Effector CD4-positive, alpha-beta T cell (primary cell): ENCODE results near the gene SLC66A1.
"Not testable (repeated sequence)": the region's sequence is repeated elsewhere in the genome, so short reads cannot be mapped to it uniquely, and the experiment has no call there.

Source experiments
- DNase-seq: peaks from one replicate; pipeline ENCODE4 v3.0.0-alpha.2; 2020
- total RNA-seq: gene quantifications from one replicate; lab custom pipeline; 2026; lab: John Stamatoyannopoulos, UW

SLC66A1 gene, protein sequence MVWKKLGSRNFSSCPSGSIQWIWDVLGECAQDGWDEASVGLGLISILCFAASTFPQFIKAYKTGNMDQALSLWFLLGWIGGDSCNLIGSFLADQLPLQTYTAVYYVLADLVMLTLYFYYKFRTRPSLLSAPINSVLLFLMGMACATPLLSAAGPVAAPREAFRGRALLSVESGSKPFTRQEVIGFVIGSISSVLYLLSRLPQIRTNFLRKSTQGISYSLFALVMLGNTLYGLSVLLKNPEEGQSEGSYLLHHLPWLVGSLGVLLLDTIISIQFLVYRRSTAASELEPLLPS
- total RNA-seq: 4.1 reads per million, percentile 16 among the genes with 10 or more reads in this experiment

DNA sequence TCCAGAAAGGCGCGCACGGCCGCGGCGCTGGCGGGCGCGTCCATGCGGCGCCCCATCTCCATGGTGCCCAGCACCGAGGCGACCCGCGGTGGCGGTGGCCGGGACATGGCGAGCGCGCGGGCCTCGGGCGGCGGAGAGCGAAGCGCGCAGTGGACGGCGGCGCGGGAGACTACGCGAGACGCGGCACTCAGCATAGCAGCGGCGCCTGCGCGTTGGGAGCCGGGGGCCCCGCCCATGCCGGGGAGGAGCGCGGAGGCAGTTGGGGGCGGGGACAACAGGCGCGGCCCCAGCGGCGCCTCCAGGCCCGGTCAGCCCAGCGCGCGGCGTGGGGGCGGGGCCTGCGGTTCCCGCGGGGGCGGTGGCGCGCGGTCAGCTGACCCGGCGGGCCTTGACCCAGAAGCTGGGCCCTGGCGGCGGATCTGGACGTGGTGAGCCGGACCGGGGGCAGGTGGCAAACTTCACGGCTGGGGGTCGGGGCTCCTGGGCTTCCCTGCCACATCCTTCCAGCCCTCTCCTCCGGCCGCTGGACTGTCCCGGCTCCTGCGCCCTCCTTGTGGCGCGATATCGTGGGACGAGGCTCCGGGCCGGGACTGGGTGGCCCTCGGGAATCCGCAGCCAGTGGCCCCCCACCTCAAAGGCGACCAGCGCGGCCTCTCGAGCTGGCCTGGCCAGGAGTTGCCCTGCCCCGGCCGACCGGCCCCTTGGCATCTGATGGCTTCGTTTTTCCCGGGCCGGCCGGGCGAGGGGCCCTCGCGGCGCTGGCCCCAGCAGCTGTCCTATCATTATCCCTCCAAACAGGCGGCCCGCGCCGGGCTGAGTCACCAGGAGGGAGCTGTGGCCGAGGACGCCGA, at the start of gene SLC66A1, which contains the start of gene AKR7A2:
Gene SLC66A1 (plus strand): TSS at position 396 of the 851 bp plus-strand sequence. CDS start 5,352 bp downstream, outside the sequence.
Gene AKR7A2 (minus strand): TSS at position 214 of the 851 bp plus-strand sequence. CDS start 20 bp downstream, at position 194.
- peak; percentile 82 for DNase-seq

DNA sequence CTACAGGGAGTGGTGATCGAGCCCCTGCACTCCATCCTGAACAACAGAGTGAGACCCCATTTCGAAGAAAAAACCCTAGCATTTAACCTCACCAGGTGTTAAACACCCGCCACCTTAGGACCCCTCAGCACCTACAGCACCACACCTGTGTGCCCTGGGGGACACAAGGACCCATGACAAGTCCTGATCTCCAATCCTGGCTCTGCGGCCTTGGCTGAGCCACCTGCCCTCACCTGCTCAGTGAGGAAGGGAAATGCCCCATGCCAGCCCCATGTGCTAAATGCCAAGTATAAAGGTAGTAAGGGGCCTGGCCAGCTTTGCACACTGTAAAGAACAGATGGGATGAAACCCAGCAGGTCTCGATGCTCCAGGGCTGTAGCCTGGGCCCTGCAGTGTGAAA, 49.4 kb upstream of the SLC66A1 start:
- no peak for DNase-seq

DNA sequence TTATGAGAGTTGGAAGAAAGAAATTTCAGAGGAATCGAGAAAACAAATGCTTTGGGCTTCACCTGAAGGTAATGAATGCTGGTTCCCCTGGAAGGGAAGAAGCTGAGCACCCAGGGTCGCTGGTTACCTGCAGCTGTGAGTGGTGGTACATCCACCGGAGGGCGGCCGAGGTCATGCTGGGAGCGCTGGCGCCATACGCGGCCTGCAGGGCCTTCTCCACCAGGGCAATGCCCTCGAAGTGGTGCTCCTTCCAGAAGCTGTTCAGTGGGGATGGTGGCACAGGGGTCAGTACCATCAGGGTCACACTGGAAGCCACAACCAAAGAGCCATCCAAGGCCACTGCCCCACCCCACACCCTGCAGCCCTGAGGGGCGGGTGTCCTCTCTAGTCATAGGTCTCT, 43.7 kb upstream of the SLC66A1 start:
- no peak for DNase-seq

DNA sequence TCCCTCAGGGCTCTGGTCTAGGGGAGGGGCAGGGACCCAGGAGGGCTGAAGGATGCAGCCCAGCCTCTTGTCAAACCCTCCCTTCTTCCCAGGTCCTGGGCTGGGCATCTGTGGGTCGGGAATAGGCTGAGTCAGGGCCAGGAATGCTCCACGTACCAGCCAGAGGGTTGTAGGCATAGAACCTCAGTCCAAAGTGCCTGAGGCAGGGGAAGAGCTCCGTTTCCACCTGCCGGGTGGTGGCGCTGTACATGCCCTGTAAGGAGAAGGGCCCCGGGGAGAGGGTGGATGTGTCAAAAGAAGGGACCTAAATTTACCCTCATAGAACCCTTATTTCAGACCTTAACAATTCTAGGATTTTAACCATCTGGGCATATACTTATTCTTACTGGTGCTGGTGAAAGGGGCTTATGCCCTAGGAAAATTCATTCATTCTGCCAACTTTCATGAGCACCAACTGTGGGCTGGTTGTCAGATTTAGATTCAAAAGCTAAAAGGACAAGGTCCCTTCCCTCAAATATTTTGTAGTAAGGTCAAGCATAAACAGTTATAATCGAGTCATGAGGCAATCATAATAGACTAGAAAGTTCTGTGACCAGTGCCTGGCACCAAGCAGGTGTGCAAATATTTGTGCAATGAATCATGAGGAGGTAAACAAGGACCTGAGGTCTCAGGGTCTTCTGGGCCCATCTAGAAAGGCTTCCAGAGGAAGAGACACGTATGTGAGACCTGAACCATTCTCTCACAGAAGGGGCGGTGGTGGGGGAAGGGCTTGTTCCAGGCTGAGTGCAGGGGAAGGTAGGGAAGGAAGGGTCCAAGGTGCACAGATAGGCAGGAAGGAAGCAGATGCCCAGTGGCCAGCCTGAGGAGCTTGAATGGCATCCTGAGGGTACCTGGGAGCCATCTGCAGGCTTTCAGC, 42.4 kb upstream of the SLC66A1 start:
- DNase-seq: not testable (repeated sequence)

DNA sequence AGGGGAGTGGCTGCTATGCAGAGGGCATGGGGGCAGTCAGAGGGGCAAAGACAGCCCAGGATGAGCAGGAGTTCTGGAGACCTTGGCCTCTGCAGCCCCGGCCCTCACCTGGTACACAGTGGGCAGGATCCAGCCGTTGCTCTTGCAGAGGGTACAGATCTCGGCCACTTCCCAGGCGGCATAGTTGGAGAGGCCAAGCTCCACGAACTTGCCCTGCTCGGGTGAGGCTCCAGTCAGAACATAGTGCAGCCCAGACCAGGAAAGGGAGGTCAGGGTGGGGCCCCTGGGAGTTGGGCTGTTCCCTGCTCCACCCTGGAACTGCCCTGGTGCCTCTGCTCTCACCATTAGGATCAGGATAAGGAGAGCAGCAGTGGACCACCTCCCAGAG, 41.8 kb upstream of the SLC66A1 start:
- DNase-seq: not testable (repeated sequence)

DNA sequence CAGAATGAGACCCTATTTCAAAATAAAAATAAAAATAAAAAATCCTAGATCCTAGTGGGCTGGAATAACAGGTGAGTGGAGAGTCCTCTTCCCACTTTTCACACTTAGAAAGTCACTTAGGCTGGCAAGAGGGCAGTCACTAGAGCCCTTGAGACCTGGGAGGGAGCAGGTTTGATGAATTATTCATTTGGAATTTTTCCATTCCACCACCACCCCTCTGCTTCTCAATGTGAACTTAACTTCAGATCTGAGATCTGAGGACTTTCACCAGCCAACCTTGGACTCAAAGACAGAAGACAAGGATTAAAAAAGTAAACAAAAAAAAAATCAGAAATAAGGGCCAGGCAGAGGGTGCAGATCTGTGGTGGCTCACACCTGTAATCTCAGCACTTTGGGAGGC, 40.1 kb upstream of the SLC66A1 start:
- no peak for DNase-seq

DNA sequence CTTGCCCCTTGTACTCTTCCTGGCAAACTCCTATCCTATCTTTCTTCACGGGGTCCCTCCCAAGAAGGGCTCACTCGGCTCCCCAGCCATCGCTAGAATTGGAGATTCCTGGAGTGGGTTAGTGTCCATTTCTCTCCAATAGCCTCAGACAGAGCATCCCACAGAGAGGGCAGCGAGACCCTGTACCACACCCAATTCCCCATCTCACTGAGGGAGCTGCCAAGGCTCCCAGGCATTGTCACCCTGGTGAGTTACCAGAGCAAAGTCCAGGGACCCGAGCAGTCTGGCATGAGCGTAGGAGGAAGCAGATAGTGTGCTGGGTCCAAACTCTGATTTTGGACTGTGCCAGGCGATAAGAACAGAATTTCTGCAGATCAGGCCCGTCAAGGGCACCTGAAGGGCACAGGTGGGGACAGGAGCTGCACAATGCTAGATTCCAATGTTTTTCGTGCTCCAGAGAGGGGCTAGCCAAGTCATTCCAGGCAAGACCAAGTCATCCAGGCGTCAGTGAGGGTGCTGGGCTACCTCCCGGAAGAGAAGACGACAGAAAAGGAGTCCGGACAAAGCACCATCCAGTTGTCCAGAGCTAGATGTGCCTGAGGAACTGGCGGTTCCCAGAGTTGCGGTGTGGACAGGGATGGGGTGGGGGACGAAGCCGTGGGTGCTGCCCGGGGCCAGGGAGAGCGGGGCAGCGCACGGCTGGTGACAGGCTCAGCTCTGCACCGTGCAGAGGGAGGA, 38.9 kb upstream of the SLC66A1 start:
- no peak for DNase-seq

DNA sequence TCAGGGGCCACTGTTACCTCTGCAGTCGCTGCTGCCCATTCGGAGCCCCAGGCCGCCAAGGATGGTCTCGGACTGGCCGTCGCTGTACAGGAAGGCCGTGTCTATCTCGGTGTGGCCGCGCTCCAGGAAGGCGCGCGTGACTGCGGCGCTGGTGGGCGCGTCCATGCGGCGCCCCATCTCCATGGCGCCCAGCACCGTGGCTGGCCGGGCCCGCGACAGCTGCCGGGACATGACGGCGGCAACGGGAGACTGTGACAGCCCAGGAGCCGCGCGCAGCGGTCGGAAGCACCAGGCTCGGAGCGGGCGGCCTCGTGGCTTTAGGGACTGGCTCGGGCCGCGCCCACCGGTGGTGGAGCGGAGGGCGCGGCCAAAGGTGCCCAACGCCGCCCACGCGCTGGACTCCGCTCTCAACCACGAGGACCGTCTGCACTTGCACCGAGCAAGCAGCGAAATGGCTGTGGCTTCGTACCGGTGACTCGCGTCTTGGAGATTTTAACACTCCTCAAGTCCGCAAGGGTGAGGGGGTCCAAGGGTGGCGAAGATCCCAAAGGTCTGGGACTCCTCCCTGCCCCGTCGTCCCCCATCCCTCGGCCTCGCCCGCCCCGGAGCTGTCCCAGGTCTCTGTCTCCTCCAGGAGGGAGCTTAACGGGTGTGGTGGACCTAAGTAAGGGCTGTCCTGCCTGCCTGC, 38.1 kb upstream of the SLC66A1 start:
- not testable (repeated sequence) for DNase-seq

DNA sequence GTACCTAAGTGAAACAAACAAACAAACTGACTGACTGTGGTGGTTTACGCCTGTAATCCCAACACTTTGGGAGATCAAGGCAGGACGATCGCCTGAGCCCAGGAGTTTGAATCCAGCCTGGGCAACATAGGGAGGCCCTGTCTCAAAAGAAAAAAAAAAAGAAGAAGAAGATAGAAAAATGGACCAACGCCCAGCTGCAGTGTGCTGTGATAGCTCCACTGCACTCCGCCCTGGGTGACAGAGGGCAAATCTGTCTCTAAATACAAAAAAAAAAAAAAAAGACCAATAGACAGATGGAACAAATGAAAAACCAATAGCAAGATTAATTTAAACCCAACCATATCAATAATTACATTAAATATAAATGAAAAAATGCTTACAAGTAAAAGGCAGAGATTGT, 37.5 kb upstream of the SLC66A1 start:
- DNase-seq: no peak

DNA sequence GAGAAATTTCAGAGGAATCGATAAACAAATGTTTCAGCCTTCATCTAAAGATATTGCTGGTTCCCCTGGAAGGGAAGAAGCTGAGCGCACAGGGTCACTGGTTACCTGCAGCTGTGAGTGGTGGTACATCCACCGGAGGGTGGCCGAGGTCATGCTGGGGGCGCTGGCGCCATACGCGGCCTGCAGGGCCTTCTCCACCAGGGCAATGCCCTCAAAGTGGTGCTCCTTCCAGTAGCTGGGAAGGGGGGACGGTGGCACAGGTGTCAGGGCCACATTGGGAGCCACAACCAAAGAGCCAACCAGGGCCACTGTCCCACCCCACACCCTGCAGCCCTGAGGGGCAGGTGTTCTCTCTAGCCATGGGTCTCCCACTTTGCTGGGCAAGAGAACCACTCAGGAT, 28.2 kb upstream of the SLC66A1 start:
- no peak for DNase-seq

DNA sequence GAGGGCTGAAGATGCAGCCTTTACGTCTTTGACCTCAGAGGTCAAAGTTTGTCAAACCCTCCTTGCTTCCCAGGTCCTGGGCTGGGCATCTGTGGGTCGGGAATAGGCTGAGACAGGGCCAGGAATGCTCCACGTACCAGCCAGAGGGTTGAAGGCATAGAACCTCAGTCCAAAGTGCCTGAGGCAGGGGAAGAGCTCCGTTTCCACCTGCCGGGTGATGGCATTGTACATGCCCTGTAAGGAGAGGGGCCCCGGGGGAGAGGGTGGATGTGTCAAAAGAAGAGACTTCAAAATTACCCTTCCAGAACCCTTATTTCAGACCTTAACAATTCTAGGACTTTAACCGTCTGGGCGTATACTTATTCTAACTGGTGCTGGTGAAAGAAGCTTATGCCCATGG, 27.2 kb upstream of the SLC66A1 start:
- no peak for DNase-seq

DNA sequence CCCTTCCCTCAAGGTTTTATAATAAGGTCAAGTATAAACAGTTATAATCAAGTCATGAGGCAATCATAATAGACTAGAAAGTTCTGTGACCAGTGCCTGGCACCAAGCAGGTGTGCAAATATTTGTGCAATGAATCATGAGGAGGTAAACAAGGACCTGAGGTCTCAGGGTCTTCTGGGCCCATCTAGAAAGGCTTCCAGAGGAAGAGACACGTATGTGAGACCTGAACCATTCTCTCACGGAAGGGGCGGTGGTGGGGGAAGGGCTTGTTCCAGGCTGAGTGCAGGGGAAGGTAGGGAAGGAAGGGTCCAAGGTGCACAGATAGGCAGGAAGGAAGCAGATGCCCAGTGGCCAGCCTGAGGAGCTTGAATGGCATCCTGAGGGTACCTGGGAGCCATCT, 26.8 kb upstream of the SLC66A1 start:
- not testable (repeated sequence) for DNase-seq

DNA sequence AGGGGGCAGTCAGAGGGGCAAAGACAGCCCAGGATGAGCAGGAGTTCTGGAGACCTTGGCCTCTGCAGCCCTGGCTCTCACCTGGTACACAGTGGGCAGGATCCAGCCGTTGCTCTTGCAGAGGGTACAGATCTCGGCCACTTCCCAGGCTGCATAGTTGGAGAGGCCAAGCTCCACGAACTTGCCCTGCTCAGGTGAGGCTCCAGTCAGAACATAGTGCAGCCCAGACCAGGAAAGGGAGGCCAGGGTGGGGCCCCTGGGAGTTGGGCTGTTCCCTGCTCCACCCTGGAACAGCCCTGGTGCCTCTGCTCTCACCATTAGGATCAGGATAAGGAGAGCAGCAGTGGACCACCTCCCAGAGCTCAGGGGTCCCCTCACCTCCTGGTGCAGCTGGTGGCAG, 26.3 kb upstream of the SLC66A1 start:
- not testable (repeated sequence) for DNase-seq

DNA sequence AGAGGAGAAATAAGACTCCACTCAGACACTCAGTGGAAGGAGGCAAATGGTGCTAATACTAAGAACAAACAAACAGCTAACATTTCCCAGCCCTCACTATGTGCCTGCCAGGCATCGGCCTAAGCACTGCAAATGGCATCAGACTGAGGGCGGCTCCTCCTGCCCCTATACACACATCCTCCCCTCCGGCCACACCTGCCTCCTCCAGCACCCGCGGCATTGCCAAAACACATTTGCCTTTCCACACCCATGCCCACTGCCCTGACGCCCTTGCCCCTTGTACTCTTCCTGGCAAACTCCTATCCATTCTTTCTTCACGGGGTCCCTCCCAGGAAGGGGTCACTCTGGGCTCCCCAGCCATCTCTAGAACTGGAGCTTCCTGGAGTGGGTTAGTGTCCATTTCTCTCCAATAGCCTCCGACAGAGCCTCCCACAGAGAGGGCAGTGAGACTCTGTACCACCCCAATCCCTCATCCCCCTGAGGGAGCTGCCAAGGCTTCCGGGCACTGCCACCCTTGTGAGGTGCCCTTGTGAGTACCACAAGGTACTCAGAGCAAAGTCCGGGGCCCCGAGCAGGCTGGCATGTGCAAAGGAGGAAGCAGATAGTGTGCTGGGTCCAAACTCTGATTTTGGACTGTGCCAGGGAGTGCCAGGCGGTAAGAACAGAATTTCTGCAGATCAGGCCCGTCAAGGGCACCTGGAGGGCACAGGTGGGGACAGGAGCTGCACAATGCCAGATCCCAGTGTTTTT, 24.5 kb upstream of the SLC66A1 start:
- DNase-seq: no peak

DNA sequence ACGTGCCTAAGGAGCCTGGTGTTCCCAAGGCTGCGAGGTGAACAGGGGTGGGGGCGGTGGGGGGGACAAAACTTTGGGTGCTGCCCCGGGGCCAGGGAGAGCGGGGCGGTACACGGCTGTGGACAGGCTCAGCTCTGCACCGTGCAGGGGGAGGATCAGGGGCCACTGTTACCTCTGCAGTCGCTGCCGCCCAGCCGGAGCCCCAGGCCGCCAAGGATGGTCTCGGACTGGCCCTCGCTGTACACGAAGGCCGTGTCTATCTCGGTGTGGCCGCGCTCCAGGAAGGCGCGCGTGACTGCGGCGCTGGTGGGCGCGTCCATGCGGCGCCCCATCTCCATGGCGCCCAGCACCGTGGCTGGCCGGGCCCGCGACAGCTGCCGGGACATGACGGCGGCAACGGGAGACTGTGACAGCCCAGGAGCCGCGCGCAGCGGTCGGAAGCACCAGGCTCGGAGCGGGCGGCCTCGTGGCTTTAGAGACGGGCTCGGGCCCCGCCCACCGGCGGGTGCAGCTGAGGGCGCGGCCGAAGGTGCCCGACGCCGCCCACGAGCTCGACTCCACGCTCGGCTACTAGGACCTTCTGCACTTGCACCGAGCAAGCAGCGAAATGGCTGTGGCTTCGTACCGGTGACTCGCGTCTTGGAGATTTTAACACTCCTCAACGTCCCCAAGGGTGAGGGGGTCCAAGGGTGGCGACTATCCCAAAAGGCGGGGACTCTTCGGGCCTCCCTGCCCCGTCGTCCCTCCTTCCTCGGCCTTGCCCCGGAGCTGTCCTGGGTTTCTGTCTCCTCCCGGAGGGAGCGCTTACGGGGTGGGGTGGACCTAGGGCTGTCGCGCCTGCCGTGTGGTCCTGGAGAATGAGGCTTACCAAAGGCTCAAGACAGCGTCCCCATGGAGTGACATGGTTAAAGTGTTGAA, 23.5 kb upstream of the SLC66A1 start, which contains the start of gene AKR7A3:
Gene AKR7A3 (minus strand): TSS at position 447 of the 918 bp plus-strand sequence. CDS start 61 bp downstream, at position 386.
- peak; percentile 24 for DNase-seq

DNA sequence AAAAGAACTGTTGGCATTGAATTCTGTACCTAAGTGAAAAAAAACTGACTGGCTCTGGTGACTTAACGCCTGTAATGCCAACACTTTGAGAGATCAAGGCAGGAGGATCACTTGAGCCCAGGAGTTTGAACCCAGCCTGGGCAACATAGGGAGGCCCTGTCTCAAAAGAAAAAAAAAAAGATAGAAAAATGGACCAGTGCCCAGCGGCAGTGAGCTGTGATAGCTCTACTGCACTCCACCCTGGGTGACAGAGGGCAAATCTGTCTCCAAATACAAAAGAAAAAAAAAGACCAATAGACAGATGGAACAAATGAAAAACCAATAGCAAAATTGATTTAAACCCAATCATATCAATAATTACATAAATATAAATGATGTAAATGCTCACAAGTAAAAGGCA, 22.9 kb upstream of the SLC66A1 start:
- DNase-seq: no peak

DNA sequence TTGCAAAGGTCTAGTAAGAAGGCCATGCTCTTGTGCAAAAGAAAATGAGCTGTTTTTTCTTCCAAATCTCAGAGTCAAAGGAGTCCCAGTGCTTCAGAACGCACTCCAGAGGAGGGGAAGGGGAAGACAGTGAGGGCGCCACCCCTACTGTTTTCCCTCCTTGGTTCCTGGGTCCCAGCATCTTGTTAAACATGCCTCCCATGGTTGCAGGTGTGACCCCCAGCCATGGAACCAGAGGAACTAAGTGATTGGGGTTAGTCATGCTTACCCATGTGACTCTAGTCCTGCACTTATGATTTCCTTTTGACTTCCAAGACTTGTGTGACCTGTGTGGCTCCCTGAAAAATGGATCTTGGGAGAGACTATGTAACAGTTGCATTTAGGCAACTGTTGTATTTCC, 17.5 kb upstream of the SLC66A1 start:
- no peak for DNase-seq

DNA sequence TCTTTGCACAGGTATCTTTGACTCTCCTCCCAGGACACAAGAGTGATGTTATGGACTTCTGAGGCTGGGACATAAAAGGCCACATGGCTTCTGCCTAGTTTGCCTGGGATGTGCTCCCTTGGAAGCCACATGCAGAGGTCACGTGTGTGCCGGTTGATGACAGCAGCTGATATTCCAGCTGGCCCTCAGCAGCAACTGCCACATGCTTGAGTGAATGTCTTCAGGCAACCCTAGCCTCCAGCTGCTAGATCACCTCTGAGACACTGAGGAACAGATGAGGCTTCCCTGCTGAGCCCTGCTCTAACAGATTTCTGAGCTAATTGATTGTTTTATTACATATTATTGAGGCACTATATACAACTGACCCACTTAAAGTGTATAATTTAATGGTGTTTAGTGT, 11.9 kb upstream of the SLC66A1 start:
- no peak for DNase-seq

DNA sequence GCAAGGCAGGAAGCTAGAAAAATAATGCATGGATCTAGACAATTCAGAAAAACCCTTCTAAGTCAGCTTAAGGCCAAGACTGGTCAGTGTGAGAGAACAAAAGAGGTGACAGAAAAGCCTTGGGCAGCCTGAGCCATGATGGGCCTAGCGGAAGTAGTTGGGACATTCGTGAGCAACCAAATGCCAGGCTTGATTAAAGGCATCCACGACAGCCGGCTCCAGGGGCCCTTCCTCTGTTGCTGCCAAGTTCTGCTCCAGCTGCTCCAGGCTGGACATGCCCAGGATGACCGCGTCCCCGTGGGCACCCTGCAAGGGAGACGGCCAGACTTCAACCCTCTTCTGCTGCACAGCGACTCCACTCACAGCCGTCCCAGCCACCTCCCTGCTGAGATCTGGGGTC, 8.0 kb upstream of the SLC66A1 start:
- DNase-seq: not testable (repeated sequence)
